ENCODE measurements around the gene ASCC1.
"Not testable (repeated sequence)": the region's sequence is repeated elsewhere in the genome, so short reads cannot be mapped to it uniquely, and the experiment has no call there.

ASCC1 gene

DNA sequence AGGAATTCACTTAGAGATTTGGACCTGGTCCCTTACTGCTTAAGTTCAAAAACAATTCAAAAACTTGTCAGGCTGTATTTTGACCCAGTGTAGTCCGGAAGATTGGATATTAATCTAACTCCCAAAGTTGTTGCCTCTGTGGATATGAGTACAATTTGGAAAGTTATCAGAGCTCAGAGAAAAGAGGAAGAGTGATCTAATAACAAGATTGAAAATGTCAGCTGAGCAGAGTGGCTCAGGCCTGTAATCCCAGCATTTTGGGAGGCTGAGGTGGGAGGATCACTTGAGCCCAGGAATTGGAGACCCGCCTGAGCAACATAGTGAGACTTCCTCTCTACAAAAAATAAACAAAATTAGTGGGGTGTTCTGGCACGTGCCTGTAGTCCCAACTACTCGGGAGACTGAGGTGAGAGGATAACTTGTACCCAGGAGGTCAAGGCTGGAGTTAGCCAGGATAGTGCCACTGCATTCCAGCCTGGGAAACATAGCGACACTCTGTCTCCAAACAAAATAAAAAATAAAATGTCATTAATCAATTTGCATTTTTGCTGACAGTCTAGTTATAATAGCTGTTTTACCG lies 3.2 kb upstream of the ASCC1 start:
- no peak for DNase-seq

DNA sequence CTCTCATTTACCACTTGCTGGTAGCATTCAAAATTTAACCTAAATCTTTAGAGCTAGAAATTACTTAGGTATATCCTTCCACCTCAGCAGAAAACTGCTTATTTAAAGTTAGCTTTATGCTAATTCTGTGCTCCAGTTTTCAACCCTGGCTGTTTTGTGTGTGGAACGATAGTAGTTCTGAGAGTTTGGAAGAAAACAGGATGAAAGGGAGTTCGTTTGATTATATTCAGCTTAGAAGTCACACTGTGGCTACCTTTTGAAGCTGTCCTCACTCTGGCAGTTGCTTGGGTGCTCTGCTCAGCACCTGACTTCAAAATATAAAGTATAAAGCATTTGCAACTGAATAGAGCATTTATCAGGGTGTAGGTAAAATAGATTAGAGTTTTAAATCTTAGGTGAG lies 2.6 kb upstream of the ASCC1 start:
- no peak for DNase-seq

DNA sequence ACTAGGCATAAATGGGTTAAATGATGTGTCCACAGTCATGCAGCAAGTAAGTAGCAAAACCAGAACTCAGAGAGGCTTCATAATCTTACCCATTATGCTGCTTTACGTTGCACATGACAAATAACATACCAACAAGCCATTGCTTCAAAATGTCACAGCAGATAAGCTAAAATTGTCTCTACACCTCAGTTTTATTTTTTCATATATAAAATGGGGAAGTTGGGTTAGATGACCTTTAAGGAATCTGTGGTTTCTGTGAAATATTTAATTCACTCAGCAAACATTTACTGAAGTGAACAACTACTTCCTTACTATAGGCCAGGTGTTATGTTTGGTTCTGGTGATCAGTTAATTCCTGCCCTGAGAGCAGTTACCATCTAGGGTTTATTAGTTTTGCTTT lies 2.2 kb upstream of the ASCC1 start:
- DNase-seq = no peak

DNA sequence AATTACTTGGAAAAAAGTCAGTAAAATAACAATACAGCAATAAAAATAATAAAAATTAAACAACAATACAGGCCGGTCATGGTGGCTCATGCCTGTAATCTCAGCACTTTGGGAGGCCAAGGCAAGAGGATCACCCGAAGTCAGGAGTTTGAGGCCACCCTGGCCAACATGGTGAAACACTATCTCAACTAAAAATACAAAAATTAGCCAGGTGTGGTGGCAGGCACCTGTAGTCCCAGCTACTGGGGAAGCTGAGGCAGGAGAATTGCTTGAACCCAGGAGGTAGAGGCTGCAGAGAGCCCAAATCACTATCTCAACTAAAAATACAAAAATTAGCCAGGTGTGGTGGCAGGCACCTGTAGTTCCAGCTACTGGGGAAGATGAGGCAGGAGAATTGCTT lies 4.2 kb downstream of the ASCC1 start:
- not testable (repeated sequence) for DNase-seq

DNA sequence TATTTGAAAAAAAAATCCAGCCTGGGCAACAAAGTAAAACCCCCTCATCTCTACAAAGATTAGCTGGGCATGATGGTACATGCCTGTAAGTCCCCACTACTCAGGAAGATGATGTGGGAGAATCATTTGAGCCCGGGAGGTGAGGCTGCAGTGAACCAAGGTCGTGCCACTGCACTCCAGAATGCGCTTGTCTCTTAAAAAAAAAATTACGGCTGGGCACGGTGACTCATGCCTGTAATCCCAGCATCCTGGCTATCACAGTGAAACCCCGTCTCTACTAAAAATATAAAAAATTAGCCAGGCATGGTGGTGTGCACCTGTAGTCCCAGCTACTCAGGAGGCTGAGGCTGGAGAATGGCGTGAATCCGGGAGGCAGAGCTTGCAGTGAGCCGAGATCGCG lies 4.7 kb downstream of the ASCC1 start:
- DNase-seq = not testable (repeated sequence)

DNA sequence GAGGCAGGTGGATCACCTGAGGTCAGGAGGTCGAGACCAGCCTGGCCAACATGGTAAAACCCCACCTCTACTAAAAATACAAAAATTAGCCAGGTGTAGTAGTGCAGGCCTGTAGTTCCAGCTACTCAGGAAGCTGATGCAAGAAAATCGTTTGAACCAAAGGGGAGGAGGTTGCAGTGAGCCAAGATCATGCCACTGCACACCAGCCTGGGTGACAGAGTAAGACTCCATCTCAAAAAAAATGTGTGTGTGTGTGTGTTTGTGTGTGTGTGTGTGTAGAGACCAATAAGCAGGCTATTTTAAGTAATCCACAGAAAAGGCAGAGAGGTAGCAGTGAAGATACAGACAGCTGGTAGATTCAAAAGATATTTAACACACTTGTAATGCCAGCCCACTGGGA lies 7.5 kb downstream of the ASCC1 start:
- DNase-seq = not testable (repeated sequence)

DNA sequence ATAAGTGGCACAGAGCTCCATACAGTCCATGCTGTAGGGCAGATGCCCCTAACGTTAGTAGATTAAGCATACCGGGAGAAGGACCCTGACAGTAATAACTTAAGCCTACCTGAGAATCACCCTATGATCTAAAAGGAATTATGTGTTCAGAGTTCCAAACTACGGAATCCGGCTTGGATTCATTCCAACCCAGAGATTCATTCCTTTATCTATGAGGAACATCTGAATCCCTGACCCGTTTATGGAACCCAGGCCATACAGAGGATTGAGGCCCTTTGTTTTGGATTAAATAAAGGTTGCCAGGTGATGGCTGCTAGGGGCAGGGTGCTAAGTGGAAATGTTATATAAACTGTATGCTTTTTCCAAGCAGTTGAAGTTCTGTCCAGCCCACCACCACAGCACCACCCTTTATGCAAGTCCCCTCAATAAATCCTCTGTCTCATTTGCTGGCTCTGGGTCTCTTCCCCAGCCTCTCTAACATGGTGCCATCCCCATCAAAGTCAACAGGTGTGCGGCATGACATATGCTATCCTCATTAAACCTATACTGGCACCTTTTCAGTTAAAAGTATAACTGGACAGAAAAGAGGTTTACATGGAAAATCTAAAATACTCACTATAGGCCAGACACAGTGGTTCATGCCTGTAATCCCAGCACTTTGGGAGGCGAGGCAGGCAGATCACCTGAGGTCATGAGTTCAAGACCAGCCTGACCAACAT lies 9.4 kb downstream of the ASCC1 start:
- DNase-seq = no peak

DNA sequence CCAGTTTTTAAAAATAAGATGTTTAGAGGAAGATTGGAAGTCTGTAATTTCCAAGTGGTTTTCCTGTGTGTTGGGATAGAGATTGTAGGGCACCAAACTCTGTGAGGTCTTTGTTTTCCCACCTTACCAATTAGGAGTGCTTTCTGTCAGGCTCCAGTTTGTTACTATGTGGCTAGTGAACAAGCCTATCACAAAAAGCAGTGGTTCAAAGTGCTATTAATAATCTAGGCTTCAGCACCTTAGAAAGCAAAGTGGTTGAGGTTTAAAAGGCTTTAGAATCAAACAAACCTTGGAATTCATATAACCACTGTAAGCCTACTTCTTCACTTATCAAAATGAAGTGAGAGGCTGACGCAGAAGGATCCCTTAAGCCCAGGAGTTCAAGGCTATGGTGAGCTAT lies 11.4 kb downstream of the ASCC1 start:
- no peak for DNase-seq

DNA sequence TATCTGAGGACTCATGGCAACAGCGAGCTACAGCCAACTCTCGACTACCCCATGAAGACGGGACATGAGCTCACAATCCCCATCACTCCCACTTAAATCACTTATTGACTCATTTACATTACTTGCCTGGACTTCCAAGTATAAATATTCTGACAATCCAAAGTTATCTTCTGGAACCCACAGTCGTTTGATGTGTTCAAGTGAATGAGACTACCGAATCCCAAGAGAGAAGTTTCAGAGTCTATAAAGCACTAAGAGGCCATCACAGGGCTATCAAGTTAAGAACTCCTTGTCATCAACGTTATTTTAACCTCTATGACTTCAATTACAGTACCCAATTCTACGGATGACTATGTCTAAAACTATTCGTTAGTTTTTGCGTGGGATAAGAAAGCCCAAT lies 11.8 kb downstream of the ASCC1 start:
- DNase-seq = no peak

DNA sequence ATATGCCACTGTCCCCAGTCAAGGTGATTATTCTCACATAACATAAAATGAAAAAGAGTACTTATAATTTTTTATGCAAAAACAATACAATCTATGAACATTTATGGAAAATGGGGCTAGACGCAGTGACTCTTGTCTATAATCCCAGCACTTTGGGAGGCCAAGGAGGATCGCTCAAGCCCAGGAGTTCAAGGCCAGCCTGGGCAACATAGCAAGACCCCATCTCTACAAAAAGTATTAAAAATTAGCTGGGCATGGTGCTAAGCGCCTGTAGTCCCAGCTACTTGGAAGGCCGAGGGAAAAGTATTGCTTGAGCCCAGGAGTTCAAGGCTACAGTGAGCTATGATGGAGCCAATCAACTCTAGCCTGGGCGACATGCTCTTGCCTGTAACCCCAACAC lies 14.8 kb downstream of the ASCC1 start:
- DNase-seq = no peak

DNA sequence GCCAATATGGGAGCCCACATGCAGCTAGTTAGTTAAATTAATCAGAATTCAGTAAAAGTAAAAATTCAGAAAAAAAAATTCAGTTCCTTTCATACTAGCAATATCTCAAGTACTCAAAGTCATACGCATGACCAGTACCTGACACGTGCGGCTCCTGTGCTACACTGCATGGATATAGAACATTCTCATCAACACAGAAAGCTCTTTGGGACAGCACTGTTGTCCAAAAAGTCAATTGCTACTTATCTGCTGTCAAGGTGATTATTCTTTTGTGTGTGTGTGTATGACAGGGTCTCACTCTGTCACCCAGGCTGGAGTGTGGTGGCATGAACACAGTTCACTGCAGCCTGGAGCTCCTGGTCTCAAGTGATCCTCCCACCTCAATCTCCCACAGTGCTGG lies 15.2 kb downstream of the ASCC1 start:
- no peak for DNase-seq

DNA sequence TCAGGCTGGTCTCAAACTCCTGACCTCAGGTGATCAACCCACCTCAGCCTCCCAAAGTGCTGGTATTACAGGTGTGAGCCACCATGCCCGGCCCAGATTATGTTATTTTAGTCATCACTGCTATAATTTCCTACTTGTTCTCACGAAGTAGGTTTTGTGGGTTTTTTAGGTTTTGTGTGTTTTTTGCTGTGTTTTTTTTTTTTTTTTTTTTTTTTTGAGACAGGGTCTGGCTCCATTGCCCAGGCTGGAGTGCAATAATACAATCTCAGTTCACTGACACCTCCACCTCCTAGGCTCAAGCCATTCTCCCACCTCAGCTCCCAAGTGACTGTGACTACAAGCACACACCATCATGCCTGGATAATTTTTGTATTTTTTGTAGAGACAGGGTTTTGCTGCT lies 21.1 kb downstream of the ASCC1 start:
- DNase-seq = no peak

DNA sequence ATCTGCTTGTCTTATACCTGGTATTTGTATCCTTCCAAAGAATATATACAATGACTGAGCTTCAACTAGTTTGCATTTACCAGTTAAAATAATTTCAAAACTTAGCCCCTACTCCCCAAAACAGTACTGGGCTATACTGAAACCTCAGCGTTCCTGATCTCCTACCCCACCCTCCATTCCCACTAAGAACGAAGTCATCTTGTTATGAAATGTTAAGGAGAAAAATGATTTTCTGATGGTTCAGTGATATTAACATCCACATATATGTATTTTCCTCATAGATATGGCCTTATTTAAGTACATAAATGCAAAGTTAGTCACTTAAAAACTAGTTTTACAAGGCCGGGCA lies 29.1 kb downstream of the ASCC1 start:
- DNase-seq = no peak

DNA sequence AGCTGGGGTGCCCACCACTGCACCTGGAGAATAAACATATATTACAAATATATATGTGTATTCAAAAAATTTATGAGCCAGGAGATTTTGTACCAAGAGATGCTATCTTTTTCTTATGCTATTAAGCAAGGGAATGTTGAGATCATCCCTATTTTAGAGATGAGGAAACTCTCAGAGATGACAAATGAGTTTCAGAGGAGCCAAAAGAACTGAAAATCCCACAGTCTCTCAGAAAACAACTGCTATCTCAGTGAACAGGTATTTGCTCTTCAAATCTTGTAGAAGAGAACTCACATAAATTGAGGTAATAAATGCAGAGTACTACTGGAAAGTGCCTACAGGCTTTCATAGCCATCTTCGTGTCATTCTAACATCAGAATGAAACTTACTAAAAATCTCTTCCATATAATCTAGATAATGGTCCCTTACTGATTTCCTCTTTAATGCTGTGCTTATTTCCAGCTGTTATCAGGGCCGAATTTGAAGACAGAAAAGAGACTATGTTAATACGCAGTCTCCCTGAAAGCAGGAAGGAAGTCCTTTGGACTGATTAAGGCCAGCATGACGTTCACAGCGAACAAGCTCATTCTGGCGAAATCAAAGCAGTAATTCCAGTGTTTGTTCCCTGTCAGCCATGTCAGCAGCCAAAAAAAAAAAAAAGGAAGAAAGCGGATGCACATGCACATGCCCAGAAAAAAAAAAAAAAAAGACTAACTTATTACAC lies 29.7 kb downstream of the ASCC1 start:
- no peak for DNase-seq

DNA sequence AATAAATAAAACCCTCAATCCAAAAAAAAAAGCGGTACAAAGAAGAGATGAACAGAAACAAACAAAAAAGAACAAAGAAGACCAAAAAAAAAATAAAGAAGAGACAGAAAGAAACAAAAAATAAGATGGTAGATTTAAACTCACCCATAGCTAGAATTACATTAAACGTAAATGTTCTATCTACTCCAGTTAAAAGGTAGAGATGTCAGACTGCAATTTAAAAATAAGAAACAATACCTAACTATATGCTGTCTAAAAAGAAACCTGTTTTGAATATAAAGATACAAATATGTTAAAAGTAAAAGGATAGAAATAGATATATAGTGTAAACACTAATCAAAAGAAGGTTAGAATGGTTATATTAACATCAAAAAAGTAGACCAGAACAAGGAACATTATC lies 31.9 kb downstream of the ASCC1 start:
- no peak for DNase-seq

DNA sequence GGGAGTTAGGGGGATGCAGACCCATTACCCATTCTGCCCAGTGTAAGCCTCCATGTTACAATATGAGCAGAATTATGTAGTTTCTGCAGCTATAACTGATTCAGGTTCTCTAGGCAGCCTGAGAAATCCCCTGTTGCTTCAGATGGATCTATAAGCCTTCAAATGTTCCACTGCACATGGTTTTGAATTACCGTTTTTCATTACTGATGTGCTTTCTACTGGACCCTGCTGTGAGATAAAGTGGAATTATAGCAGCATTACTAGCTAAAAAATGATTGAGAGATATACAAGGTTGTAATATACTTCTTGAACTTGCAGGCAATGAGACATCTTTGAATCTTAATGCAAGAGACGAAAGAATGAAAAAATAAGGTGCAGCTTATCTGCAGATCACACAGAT lies 38.6 kb downstream of the ASCC1 start:
- no peak for DNase-seq

DNA sequence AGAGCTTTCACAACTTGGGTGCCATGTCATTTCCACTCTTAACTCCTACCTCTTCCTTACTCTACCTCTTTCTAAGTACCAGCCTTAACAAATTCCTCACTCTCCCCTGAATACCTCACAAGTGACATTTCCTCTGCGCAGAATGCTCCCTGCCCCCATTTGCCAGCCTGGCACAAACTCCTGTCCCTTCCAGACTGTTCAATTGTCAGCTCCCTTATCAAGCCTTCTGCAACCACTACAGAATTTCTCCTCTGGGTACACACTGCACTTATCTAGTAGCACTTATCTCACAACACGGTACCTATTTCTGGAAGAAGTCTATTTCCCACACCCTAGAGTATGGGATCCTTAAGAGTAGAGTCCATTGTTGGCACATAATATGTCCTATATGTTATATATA lies 39.4 kb downstream of the ASCC1 start:
- no peak for DNase-seq

DNA sequence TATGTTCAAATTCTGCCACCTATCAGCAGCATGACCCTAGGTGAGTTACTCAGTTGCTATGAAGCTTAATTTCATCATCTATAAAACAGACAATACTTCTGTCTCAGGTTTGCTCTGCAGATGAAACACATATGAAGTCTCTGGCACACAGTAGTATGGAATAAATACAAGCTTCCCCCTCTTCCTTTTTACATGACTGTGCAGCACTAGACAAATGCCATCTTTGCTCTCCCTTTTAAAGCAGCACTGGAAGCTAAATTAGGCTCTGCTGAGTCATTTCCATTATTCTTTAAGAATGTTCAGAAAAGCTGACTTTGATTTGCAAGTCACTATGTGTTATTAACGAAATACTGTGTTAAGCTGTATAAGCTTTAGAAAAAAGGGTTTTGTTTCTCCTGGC lies 40.9 kb downstream of the ASCC1 start:
- no peak for DNase-seq

DNA sequence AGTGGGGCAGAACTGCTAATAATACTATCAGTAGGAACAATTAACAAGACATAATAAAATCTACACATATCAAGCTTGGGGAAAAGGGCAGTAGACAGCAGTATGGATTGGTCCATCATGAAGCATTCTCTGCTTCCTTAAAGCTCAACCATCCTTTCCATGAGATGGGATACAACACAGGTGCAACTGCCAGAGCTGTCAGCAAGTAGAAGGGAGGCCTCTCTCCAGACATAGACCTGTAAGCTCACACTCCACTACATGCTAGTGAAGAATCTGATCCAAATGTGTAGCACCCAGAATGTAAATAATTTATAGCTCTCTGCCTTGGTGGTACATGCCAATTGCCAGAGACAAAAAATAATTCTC lies 41.8 kb downstream of the ASCC1 start:
- DNase-seq = no peak

DNA sequence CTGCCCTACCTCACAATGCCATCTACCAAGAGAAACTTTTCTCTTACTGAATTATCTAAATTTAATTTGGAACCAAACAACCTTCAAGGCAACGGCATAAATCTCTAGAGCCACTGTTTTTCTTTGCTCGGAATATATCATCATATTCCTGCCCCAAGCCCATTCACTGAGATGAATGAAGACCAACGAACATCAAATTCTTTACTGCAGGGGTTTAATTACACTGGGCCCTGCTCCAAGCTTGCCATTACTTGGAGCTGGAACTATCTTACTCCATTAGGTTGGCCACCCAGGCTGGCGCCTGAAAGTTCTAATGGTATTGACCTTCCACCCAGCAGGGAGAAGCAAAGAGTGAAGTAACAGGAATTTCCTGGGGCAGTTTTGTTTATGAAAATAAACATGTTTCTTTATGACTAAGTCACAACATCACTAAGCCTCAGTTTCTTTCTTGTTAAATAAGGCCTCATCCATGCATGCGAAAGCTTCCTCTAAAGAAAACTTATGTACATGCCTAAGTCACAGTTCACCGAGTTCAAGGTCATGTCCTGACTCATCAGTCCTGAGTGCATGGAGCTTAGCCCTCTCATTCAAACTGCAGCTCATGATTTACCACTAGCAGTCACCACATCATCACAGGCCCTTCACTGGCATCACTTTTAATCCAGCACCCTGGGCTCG lies 42.3 kb downstream of the ASCC1 start:
- DNase-seq = no peak

DNA sequence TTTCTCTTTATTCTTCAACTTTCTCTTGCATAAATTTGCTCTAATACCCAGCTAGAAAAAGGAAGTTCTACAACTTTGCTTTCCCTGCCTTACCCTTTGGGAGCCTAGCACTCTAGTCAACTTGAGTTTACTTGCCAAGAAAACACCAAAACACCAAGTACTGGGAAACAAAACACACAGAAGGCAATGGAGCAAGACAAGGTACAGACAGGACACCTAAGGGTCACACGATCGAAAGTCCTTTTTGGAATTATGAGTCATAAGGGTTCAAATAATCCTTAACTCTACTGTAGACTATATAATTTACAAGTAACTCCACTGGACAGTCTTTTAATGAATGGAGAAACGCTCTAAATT lies 42.8 kb downstream of the ASCC1 start:
- DNase-seq = no peak

DNA sequence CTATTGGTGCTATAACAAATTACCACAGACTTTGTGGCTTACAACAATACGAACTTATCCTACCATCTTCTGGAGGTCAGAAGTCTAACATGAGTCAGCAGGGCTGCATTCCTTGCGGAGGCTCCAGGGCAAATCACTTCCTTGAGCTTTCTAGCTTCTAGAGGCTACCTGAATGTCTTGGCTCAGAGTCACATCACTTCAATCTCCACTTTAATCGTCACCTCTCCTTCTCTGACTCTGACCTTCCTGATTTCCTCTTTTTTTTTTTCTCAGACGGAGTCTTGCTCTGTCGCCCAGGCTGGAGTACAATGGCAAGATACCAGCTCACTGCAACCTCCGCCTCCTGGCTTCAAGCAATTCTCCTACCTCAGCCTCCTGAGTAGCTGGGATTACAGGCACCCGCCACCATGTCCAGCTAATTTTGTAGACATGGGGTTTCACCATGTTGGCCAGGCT lies 44.9 kb downstream of the ASCC1 start:
- DNase-seq = no peak

DNA sequence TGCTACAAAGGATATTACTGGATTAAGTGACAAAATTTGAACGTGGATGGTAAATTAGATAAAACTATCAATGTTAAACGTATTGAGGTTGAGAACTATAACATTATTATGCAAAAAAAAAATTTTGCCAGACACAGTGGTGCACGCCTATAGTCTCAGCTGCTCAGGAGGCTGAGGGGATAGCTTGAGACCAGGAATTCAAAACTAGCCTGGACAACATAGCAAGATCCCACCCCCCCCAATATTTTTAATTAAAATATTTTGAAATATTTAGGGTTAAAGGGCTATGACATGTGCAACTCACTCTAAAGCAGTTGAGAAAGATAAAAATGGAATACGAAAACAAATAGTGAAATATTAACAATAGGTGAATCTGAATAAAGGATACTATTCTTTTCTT lies 45.3 kb downstream of the ASCC1 start:
- no peak for DNase-seq

DNA sequence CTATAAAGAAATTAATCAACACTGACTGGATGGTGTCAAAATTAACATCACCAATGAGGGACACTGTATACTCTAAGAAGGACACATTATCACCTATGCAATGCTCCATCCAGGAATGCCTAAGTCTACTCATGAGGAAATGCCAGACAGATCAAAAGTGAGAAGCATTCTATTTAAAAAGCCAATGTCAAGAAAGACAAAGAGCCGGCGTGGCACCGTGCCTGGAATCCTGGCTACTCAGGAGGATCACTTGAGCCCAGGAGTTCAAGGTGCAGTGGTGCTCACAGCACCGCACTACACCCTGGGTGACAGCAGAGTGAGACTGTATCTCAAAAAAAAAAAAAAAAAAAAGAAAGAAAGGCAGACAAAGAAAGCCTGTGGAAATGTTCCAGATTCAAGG lies 45.8 kb downstream of the ASCC1 start:
- DNase-seq = no peak
